HCT116 (cell line): ENCODE data around the gene DOK6.

Experiments used
- EZH2 ChIP-seq: fragments of 200-600 bp; sonication (generic); IDR thresholded peaks from 2 replicates; pipeline ENCODE4 v1.6.1; 2017; ENCODE audit warnings: antibody characterized with exemption, mixed run types
- TF ChIP-seq, protein P1 (sequence below), 3 experiments: fragments of 200-600 bp in 1 of 3; sonication (generic) in 1 of 3; IDR thresholded peaks in 2 of 3; conservative IDR thresholded peaks in 1 of 3; 2 replicates each; pipeline ENCODE4 v1.5.1; 2012 to 2017; ENCODE audit warnings: low read depth in 2 of 3, low read length in 2 of 3, antibody characterized with exemption in 1 of 3, borderline replicate concordance in 1 of 3, control low read depth in 1 of 3, mild to moderate bottlenecking in 1 of 3, mixed read lengths in 1 of 3, mixed run types in 1 of 3, moderate library complexity in 1 of 3; ENCODE audit not compliant: insufficient read depth in 1 of 3

DNA sequence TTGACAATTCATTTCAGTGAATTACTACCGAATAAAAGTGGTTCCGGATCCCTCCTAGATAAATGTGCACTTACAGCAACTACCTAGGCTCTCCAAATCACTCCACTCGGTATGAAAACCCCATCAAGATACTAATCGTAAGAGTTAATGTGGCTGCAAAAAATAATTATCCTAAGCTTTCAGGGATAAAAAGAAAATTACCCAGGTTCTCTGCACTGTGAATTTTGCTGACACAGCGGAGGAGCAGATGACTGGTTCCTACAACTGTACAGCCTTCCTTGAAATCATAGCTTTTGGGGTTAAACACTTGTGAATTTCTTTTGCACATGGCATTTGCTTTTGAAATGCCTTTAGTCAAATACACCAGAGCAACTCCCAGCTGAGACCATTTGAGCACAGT, 442.3 kb downstream of the DOK6 start:
- TF ChIP-seq, protein P1, sequence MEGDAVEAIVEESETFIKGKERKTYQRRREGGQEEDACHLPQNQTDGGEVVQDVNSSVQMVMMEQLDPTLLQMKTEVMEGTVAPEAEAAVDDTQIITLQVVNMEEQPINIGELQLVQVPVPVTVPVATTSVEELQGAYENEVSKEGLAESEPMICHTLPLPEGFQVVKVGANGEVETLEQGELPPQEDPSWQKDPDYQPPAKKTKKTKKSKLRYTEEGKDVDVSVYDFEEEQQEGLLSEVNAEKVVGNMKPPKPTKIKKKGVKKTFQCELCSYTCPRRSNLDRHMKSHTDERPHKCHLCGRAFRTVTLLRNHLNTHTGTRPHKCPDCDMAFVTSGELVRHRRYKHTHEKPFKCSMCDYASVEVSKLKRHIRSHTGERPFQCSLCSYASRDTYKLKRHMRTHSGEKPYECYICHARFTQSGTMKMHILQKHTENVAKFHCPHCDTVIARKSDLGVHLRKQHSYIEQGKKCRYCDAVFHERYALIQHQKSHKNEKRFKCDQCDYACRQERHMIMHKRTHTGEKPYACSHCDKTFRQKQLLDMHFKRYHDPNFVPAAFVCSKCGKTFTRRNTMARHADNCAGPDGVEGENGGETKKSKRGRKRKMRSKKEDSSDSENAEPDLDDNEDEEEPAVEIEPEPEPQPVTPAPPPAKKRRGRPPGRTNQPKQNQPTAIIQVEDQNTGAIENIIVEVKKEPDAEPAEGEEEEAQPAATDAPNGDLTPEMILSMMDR (IDR thresholded peaks at IDR 0.05 in 2 of 3, conservative IDR thresholded peaks at IDR 0.05 in 1 of 3; ENCODE audit: borderline replicate concordance in 1 of 3, insufficient read depth in 1 of 3, low read depth in 2 of 3, low read length in 2 of 3) = no peak
- TF ChIP-seq EZH2 = no peak
